Ovary (tissue), 3 donors: ENCODE data around the gene PANX1.

ENCODE experiments used
- EP300 ChIP-seq: sonication (generic); formaldehyde crosslinking; IDR thresholded peaks from one replicate; pipeline ENCODE4 v1.6.1; 2017; ENCODE audit warnings: antibody characterized with exemption
- TF ChIP-seq, protein P1 (sequence below), 3 donors: fragments of 450-650 bp in 2 of 3; fragments of 200-600 bp in 1 of 3; IDR thresholded peaks; one replicate each; pipeline versions ENCODE4 v1.5.1 to v1.8.0; 2016 to 2022; ENCODE audit warnings: antibody characterized with exemption in 3 of 3, mild to moderate bottlenecking in 1 of 3
- donor health status: DM: no; HTN: no; CAD: no.

- TF ChIP-seq, protein P1, sequence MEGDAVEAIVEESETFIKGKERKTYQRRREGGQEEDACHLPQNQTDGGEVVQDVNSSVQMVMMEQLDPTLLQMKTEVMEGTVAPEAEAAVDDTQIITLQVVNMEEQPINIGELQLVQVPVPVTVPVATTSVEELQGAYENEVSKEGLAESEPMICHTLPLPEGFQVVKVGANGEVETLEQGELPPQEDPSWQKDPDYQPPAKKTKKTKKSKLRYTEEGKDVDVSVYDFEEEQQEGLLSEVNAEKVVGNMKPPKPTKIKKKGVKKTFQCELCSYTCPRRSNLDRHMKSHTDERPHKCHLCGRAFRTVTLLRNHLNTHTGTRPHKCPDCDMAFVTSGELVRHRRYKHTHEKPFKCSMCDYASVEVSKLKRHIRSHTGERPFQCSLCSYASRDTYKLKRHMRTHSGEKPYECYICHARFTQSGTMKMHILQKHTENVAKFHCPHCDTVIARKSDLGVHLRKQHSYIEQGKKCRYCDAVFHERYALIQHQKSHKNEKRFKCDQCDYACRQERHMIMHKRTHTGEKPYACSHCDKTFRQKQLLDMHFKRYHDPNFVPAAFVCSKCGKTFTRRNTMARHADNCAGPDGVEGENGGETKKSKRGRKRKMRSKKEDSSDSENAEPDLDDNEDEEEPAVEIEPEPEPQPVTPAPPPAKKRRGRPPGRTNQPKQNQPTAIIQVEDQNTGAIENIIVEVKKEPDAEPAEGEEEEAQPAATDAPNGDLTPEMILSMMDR (IDR thresholded peaks at IDR 0.05) = no peak
- TF ChIP-seq EP300 = no peak
These were observed 91.1 kb downstream of the PANX1 start for GRCh38 chr11:94219771-94220170.
